Thymus (tissue), 11 donors: ENCODE measurements around the gene RRM2. TPM values are rescaled to one million over a fixed set of nuclear protein-coding genes. Genes with fewer than 3 reads are reported as not detected.

Experiments used
- DNase-seq, 9 donors: peaks; one replicate each; pipeline ENCODE4 v3.0.0-alpha.2; 2013; ENCODE audit warnings: low spot score in 9 of 9, low read depth in 6 of 9, missing footprints in 1 of 9
- H3K27ac ChIP-seq, 2 donors: one replicate each; pipeline ENCODE4 v1.5.1; 2013; ENCODE audit warnings: control low read depth in 1 of 2, low read depth in 1 of 2, low read length in 1 of 2, mild to moderate bottlenecking in 1 of 2, moderate library complexity in 1 of 2
- H3K27me3 ChIP-seq, 2 donors: one replicate each; pipeline ENCODE4 v1.5.1; 2013; ENCODE audit warnings: low read length in 1 of 2; ENCODE audit not compliant: control insufficient read depth in 2 of 2, insufficient read depth in 1 of 2
- H3K36me3 ChIP-seq, 2 donors: one replicate each; pipeline ENCODE4 v1.5.1; 2013; ENCODE audit warnings: low read length in 1 of 2, mild to moderate bottlenecking in 1 of 2, moderate library complexity in 1 of 2; ENCODE audit not compliant: control insufficient read depth in 2 of 2, insufficient read depth in 2 of 2
- H3K4me1 ChIP-seq, 2 donors: one replicate each; pipeline ENCODE4 v1.5.1; 2013; ENCODE audit warnings: low read length in 2 of 2; ENCODE audit not compliant: control insufficient read depth in 2 of 2, insufficient read depth in 2 of 2
- H3K4me3 ChIP-seq, 2 donors: one replicate each; pipeline ENCODE4 v1.5.1; 2013; ENCODE audit warnings: low read length in 2 of 2, control low read depth in 1 of 2, mild to moderate bottlenecking in 1 of 2
- H3K9me3 ChIP-seq, 2 donors: one replicate each; pipeline ENCODE4 v1.5.1; 2013; ENCODE audit warnings: low read length in 1 of 2, mild to moderate bottlenecking in 1 of 2; ENCODE audit not compliant: control insufficient read depth in 2 of 2, insufficient read depth in 1 of 2
- WGBS: extraction: QIAGEN DNeasy Blood & Tissue Kit; methylation state at CpG from one replicate; pipeline ENCODE4 v1.1.7; 2013; 5-methylcytosine and 5-hydroxymethylcytosine counted together
- polyA plus RNA-seq: library from polyadenylated mRNA; stranded (reverse); fragments of 200-250 nt; gene quantifications from one replicate; pipeline ENCODE4 v1.2.3, GENCODE V29; 2013
- total RNA-seq: library from RNA; stranded (reverse); fragments of 120-200 nt; gene quantifications from one replicate; pipeline ENCODE4 v1.2.4, GENCODE V29; 2013
- donor health status: healthy.

RRM2 gene
- total and polyA plus RNA-seq, 2 donors: 4.2 to 79.0 TPM

GRCh38 chr2:10132996-10133647, 10.6 kb downstream of the RRM2 start:
- peaks cover 3 to 11% of the 10 kb centered on the region in 2 donors for H3K4me1 ChIP-seq
- H3K36me3 ChIP-seq: peaks cover 48 to 64% of the 10 kb centered on the region in 2 donors
- WGBS: 96% methylated on average over 6 of the region's 6 CpGs
- H3K9me3 ChIP-seq: no peaks in the 10 kb centered on the region
- no peak overlapping the region for H3K27ac ChIP-seq
- DNase-seq: no peak
- no peak overlapping the region for H3K4me3 ChIP-seq
- no peaks in the 10 kb centered on the region for H3K27me3 ChIP-seq

- Histone ChIP-seq H3K4me1 (peaks cover 0 to 10% of the 10 kb centered on the region in 2 donors), H3K4me3 (no peak overlapping the region), H3K27me3 (no peaks in the 10 kb centered on the region), H3K9me3 (no peaks in the 10 kb centered on the region), H3K27ac (no peak overlapping the region), H3K36me3 (peaks cover 44 to 50% of the 10 kb centered on the region in 2 donors)
- no peak for DNase-seq
- WGBS: 97% methylated on average over 9 of the region's 9 CpGs
These were observed 13.0 kb downstream of the RRM2 start for GRCh38 chr2:10135296-10136089.

GRCh38 chr2:10136101-10136934, 13.8 kb downstream of the RRM2 start:
- Histone ChIP-seq H3K27ac (no peak overlapping the region), H3K9me3 (peaks cover 0 to 4% of the 10 kb centered on the region in 2 donors), H3K4me1 (peaks cover 2 to 19% of the 10 kb centered on the region in 2 donors), H3K36me3 (peaks cover 45 to 46% of the 10 kb centered on the region in 2 donors), H3K4me3 (no peak overlapping the region), H3K27me3 (no peaks in the 10 kb centered on the region)
- no peak for DNase-seq
- WGBS: 97% methylated on average over 7 of the region's 7 CpGs

- Histone ChIP-seq H3K36me3 (peaks cover 40 to 49% of the 10 kb centered on the region in 2 donors), H3K4me3 (no peak overlapping the region), H3K27me3 (no peaks in the 10 kb centered on the region), H3K9me3 (peaks cover 0 to 12% of the 10 kb centered on the region in 2 donors), H3K4me1 (peaks cover 7 to 26% of the 10 kb centered on the region in 2 donors), H3K27ac (no peak overlapping the region)
- 95% methylated on average over 10 of the region's 10 CpGs for WGBS
- no peak for DNase-seq
These were observed 14.7 kb downstream of the RRM2 start for GRCh38 chr2:10137053-10137843.

- no peaks in the 10 kb centered on the region for H3K27me3 ChIP-seq
- peaks cover 7 to 31% of the 10 kb centered on the region in 2 donors for H3K4me1 ChIP-seq
- WGBS: 99% methylated on average over 6 of the region's 6 CpGs
- no peak overlapping the region for H3K4me3 ChIP-seq
- no peak overlapping the region for H3K27ac ChIP-seq
- no peak for DNase-seq
- H3K9me3 ChIP-seq: peaks cover 0 to 12% of the 10 kb centered on the region in 2 donors
- peaks cover 41 to 42% of the 10 kb centered on the region in 2 donors for H3K36me3 ChIP-seq
These were observed 17.0 kb downstream of the RRM2 start for GRCh38 chr2:10139536-10139935.

GRCh38 chr2:10140841-10141610, 18.5 kb downstream of the RRM2 start:
- H3K27ac ChIP-seq: peak overlapping the region in 1 of 2 donors; percentile 20
- H3K4me3 ChIP-seq: no peak overlapping the region
- no peaks in the 10 kb centered on the region for H3K27me3 ChIP-seq
- 97% methylated on average over 16 of the region's 16 CpGs for WGBS
- H3K9me3 ChIP-seq: peaks cover 0 to 12% of the 10 kb centered on the region in 2 donors
- peaks cover 7 to 31% of the 10 kb centered on the region in 2 donors for H3K4me1 ChIP-seq
- H3K36me3 ChIP-seq: peaks cover 47% of the 10 kb centered on the region in 2 donors
- DNase-seq: no peak

- peaks cover 45 to 54% of the 10 kb centered on the region in 2 donors for H3K36me3 ChIP-seq
- peak in 5 of 9 donors; percentile 44 to 87 (median 69) for DNase-seq
- no peaks in the 10 kb centered on the region for H3K27me3 ChIP-seq
- no peak overlapping the region for H3K4me3 ChIP-seq
- peaks cover 7 to 31% of the 10 kb centered on the region in 2 donors for H3K4me1 ChIP-seq
- H3K27ac ChIP-seq: peak overlapping the region; percentile 32 to 33
- 70% methylated on average over 32 of the region's 32 CpGs for WGBS
- peaks cover 0 to 12% of the 10 kb centered on the region in 2 donors for H3K9me3 ChIP-seq
These were observed 19.4 kb downstream of the RRM2 start for GRCh38 chr2:10141736-10142639.
